Stimulated activated CD4-positive, alpha-beta T cell treated with anti-CD3 and anti-CD28 coated beads, Interleukin-2, amount 100 ng/mL, for 48 hours (primary cell): ENCODE data around the gene IFNGR1.
"Not testable (repeated sequence)": the region's sequence is repeated elsewhere in the genome, so short reads cannot be mapped to it uniquely, and the experiment has no call there.

Source experiments
- DNase-seq, 2 donors: peaks; one replicate each; pipeline ENCODE4 v3.0.0-alpha.2; 2020

IFNGR1 gene

DNA sequence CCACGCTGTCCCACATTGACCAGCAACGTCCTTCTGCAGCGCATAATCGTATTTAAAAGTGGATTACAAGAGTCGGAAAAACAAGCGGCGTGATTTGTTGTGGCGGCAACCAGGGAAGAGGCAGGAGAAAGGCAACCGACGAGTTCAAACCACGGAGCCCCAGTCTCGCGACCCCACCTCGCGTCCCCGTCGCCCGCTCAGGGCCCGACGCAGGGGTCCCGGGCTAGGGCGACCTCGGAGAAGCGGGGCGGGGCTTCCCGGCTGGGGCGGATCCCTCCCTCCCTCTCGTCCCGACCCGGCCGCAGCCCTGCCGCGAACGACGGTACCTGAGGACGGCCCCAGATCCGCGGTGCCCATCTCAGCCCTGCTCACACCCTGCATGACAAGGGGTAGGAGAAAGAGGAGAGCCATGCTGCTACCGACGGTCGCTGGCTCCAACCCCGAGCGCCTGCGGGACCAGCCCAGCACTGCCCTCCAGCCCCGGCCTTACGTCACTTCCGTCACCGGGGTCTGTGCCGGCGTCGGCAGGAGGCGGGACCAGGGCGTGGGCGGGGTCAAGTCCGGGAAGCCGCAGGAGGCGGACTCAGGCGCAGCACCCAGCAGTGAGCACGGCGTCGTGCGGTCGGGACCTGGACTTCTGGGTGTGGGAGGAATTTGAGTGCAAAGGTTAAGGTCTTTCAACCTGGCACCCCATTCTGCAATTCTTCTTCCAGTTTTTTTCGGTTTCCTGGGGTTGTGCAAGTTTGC is at the start of gene IFNGR1:
TSS of gene IFNGR1 (minus strand) at position 469 of the 747 bp plus-strand sequence. CDS start at position 411, 58 bp downstream.
- peak; percentile 96 to 98 for DNase-seq

DNA sequence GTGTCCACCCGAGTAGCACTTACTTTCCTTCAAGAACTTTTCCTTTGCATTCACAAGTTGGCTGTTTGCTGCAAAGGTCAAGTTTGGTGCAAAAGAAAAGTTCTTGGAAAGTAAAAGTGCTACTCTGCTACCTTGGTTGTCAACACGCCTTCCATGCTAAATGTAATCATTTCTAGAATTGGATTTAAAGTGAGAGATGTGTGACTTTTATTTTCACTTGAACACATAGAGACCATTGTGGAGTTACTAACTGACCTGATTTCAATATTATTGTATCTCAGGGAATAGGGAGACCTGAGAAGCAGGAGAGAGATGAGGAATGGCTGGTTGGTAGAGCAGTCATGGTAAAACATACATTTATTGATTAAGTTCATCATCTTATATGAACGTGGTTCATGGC is 49.7 kb upstream of the IFNGR1 start:
- DNase-seq: no peak

DNA sequence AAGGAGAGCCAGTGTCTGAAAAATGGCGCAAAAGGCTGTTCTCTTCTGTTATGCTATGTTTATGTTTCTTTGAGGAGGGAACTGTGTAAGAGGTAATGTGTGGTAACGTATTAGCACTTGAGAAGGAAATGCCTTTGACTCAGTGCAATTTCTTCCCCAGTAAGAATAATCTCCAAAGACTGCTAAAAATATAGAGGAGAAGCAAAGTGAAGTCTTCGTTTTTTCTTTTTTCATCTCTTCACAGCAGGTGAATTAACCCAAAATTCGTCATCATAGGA is 47.1 kb upstream of the IFNGR1 start:
- no peak for DNase-seq

DNA sequence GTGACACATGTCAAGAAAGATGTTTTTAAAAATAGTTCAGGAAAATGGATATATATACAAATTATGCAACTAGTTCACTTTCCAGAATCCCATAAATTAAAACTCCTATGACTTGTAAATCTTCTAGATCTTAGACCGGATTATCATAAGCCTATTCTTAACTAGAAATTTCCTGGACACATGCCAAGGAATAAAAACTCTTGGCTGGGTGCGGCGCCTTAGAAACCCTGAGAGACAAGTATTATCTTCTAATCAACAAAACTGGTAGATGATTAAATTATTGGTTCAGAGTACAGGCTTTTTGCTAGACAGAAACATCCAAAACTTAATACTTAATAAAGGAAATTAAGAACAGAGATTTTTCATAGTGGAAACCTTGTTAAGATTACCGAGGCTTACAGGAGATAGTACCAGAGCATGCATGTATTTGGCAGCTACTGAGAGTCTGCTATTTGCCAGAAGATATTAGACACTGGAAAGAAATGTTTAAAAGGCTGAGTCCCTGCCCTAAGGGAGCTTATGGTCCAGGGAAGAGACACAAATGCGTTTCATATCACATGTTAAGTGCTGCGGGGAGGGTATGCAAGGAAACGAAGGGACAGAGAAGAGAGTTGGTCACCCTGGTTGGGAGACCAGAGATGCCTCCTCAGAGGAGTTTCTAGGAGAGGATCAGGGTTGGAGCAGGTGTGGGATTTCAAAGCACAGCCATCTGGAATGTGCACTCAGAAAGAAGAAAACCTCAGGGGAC is 46.5 kb upstream of the IFNGR1 start:
- no peak for DNase-seq

DNA sequence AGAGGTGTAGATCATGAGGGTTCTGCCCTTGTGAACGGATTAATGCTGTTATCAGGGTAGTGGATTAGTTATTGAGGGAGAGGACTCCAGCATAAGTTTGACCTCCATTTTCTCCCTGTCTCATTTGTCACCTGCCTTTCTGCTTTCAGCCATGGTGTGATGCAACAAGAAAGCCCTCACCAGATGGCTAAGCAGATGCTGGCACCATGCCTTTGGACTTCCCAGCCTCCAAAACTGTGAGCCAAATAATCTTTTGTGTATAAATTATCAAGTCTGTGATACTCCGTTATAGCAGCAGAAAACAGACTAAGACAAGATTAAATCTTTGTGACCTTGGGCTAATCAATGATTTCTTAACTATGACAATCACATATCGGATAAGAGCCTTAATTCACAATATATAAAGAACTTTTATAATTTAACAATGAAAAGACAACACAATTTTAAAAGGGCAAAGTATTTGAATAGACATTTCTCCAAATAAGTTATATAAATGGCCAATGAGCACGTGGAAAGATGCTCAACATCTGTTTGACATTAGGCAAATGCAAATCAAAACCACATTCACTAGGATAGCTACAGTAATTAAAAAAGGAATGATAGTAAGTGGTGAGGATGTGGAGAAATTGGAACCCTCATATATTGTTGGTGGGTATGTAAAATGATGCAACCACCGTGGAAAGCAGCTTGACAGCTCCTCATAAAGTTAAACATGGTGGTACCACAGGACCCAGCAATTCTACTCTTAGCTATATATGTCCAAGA is 45.3 kb upstream of the IFNGR1 start:
- DNase-seq: no peak

DNA sequence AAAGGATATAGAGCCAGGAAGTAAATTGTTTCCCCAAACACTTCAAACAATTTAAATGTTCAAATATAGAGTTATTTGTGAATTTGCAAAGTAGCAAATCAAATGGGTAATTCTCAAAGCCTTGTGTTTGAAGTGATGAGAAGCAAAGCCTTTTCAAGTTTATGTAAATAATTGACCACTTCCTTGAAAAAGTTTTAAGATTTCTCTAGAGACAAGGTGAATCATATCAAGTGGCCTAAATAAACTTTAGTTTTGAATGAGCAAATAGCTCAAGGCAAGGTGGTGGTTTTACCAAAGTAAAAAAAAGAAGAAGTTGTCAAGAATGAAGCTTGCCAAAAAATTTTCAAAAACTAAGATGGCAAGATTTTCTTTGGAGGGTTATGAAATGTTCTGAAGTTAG is 42.6 kb upstream of the IFNGR1 start:
- DNase-seq: no peak

GRCh38 chr6:137261361-137261760 is 42.2 kb upstream of the IFNGR1 start:
- no peak for DNase-seq

- no peak for DNase-seq
Measured at GRCh38 chr6:137260217-137260616, 41.0 kb upstream of the IFNGR1 start.

- no peak for DNase-seq
Measured at GRCh38 chr6:137259349-137259748, 40.2 kb upstream of the IFNGR1 start.

DNA sequence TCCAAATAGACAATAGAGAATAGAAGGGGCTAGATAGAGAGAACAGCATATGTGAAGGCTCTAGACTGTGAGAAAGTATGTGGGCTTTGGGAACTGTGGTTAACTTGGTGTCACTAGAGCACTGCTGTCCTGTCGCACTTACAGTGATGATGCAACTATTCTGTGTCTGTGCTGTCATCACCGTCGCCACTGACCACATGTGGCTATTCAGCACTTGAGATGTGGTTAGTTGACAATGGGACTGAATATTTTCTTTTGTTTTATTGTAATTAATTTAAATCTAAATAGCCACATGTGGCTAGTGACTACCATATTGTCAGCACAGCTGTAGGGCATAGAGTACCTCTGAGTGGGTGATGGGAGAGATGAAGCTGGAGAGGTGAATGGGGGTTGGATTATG is 39.0 kb upstream of the IFNGR1 start:
- no peak for DNase-seq

GRCh38 chr6:137256350-137257103 is 37.3 kb upstream of the IFNGR1 start:
- no peak for DNase-seq

DNA sequence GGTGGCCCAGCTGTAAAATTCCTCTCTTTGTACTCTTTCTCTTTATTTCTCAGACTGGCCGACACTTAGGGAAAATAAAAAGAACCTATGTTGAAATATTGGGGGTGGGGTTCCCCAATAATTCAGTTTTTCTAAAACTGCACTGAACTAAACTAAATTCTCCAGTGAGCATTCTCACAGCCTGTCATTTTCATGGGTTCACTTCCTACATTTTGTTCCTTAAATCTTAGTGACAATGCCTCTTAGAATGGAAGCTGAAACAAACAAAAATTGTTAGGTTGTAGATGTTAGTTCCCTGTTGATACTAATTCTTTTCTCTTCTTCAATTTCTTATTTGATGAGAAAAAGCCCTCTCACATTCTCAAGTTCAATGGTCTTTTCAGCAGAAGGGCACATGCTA is 35.8 kb upstream of the IFNGR1 start:
- DNase-seq: no peak

DNA sequence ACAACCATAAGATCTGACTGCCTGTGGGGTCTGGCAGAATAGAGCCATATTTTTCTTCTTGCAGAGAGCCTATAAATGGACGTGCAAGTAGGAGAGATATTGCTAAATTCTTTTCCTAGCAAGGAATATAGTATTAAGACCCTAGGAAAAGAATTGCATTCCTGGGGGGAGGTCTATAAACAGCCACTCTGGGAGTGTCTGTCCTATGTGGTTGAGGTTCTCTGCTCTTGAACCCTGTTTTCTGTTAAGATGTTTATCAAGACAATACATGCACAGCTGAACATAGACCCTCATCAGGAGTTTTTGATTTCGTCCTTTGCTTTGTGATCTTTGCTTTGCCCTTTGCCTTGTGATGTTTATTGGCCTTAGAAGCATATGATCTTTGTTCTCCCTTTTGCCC is 35.2 kb upstream of the IFNGR1 start:
- DNase-seq: not testable (repeated sequence)

DNA sequence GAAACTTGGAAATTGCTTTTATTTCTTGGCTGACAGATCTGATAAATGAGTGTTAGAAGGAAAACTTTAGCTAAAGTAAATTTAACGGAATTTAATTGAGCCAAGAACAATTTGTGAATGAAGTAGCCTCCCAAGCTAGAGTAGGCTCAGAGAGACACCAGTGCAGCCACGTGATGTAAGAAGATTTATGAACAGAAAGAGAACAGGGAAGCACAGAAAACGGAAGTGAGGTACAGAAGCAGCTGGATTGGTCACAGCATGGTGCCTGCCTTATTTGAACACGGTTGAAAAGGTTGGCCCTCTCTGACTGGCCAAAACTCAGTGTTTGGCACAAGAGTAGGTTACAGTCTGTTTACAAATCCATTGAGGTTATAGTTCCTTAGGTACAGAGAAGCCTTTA is 29.5 kb upstream of the IFNGR1 start:
- no peak for DNase-seq

GRCh38 chr6:137247724-137248123 is 28.5 kb upstream of the IFNGR1 start:
- DNase-seq: no peak

DNA sequence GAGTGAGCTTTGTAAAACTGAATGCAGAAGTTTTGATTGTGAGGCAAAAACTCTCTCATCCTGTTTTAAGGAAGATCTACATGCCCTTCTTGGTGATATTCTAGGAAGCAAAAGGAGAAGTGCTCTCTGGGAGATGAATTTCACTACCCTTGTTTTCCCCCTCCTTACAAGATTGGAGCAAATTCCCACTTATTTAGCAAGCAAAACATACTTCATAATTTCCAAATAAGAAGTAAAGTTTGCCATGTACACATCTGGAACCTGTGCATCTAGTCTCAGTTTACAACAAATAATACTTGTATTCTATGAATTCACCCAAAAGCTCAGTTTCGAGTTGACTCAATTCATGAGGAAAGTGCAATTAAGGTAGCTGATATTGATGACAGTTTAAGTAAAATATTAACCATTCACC is 27.6 kb upstream of the IFNGR1 start:
- DNase-seq: no peak

GRCh38 chr6:137246164-137246563 is 27.0 kb upstream of the IFNGR1 start:
- DNase-seq: no peak

GRCh38 chr6:137241481-137242038 is 22.4 kb upstream of the IFNGR1 start:
- no peak for DNase-seq

- DNase-seq: no peak
Measured at GRCh38 chr6:137240168-137240567, 21.0 kb upstream of the IFNGR1 start.

DNA sequence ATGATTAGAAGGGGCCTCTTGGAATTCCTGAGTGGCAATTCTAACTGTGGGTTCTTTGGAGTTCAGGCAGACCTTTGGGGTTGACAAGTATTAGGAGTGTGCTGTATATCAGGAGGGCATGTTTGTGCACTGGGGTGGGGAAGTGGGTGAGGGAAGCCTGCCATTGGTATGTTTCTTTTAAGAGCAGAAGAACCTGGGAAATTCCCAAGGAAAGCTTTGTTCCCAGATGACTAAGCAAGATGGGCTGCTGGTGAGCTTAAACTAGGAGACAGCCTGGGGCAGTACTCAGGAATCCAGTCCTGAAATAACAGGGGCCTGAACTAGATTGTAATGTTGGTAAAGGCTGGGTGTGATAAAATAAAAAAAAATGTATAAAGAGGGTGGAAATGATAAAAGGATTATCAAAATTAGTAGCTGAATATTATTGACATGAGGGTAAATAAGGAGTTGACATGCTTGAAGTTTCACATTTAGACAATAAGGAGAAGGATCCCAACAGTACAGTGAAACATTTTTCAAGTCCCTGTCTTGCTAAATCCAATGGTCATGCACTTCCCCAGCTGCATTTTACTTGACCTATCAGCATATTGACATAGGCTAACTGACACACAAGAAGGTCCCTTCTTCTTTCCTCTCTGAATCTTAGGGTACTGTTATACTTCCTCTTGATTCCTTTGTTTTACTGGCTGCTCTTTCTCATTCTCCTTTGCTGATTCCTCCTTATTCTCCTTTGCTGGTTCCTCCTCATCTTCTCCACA is 18.4 kb upstream of the IFNGR1 start:
- DNase-seq: no peak

- DNase-seq: no peak
Measured at GRCh38 chr6:137236581-137237355, 17.6 kb upstream of the IFNGR1 start.
